ENCODE measurements around the gene C13orf46. TPM values are rescaled to one million over a fixed set of nuclear protein-coding genes. Genes with fewer than 3 reads are reported as not detected.
A peak's percentile ranks its signal among the peaks of the same experiment; 100 is the strongest.

The C13orf46 gene
- total RNA-seq, 4 donors from 2014 or later = 0.31 to 6.6 (median 5.9) TPM; not detected in 1

GRCh38 chr13:113912596-113912995, 61.3 kb downstream of the C13orf46 start:
- ATAC-seq = no peak
- TF ChIP-seq POLR2A (IDR thresholded peaks at IDR 0.05) (no peak), CTCF (IDR thresholded peaks at IDR 0.05) (no peak), POLR2AphosphoS5 (IDR thresholded peaks at IDR 0.05) (no peak), EP300 (IDR thresholded peaks at IDR 0.05) (no peak)
- Histone ChIP-seq H3K9me3 (no peaks in the 10 kb centered on the region), H3K27ac (no peak overlapping the region), H3K27me3 (no peaks in the 10 kb centered on the region), H3K4me1 (peaks cover 6 to 28% (median 7%) of the 10 kb centered on the region in 3 donors), H3K4me3 (no peak overlapping the region), H3K36me3 (no peaks in the 10 kb centered on the region)
- WGBS, 2 donors (ENCODE audit: low coverage in 1 of 2) = 80 to 88% methylated on average over 3 of the region's 3 CpGs

GRCh38 chr13:113907635-113908617, 66.0 kb downstream of the C13orf46 start:
- TF ChIP-seq POLR2A (IDR thresholded peaks at IDR 0.05) (no peak), POLR2AphosphoS5 (IDR thresholded peaks at IDR 0.05) (no peak), CTCF (IDR thresholded peaks at IDR 0.05) (no peak), EP300 (IDR thresholded peaks at IDR 0.05) (no peak)
- no peak overlapping the region for H3K4me3 ChIP-seq
- peaks cover 6 to 50% (median 8%) of the 10 kb centered on the region in 3 donors for H3K4me1 ChIP-seq
- WGBS, 2 donors (ENCODE audit: low coverage in 1 of 2) = 26 to 34% methylated on average over 4 to 11 of the region's 17 CpGs
- no peak for ATAC-seq
- H3K9me3 ChIP-seq = no peaks in the 10 kb centered on the region
- no peaks in the 10 kb centered on the region for H3K36me3 ChIP-seq
- no peaks in the 10 kb centered on the region for H3K27me3 ChIP-seq
- H3K27ac ChIP-seq = peak overlapping the region; percentile 56 to 89 (median 66)

- ATAC-seq = no peak
- 50 to 100% methylated on average over 1 to 2 of the region's 4 CpGs for WGBS, 2 donors (ENCODE audit: low coverage in 1 of 2)
- TF ChIP-seq CTCF (IDR thresholded peaks at IDR 0.05) (peak in 1 of 4 experiments; percentile 7), EP300 (IDR thresholded peaks at IDR 0.05) (no peak), POLR2AphosphoS5 (IDR thresholded peaks at IDR 0.05) (no peak), POLR2A (IDR thresholded peaks at IDR 0.05) (no peak)
- Histone ChIP-seq H3K4me3 (no peak overlapping the region), H3K27ac (peak overlapping the region; percentile 47 to 89 (median 70)), H3K27me3 (no peaks in the 10 kb centered on the region), H3K9me3 (no peaks in the 10 kb centered on the region), H3K36me3 (no peaks in the 10 kb centered on the region), H3K4me1 (peaks cover 6 to 61% (median 8%) of the 10 kb centered on the region in 3 donors)
Observed at GRCh38 chr13:113906571-113906970, 67.3 kb downstream of the C13orf46 start.

GRCh38 chr13:113905942-113906341, 67.9 kb downstream of the C13orf46 start:
- Histone ChIP-seq H3K36me3 (no peaks in the 10 kb centered on the region), H3K4me3 (no peak overlapping the region), H3K4me1 (peaks cover 6 to 67% (median 8%) of the 10 kb centered on the region in 3 donors), H3K27me3 (no peaks in the 10 kb centered on the region), H3K9me3 (no peaks in the 10 kb centered on the region), H3K27ac (peak overlapping the region in 3 of 4 donors; percentile 56 to 89 (median 84))
- WGBS, 2 donors (ENCODE audit: low coverage in 1 of 2) = 93 to 97% methylated on average over 3 to 5 of the region's 8 CpGs
- TF ChIP-seq CTCF (IDR thresholded peaks at IDR 0.05) = no peak
- no peak for TF ChIP-seq POLR2A (IDR thresholded peaks at IDR 0.05)
- no peak for TF ChIP-seq EP300 (IDR thresholded peaks at IDR 0.05)
- no peak for TF ChIP-seq POLR2AphosphoS5 (IDR thresholded peaks at IDR 0.05)
- ATAC-seq = no peak

All from gastroesophageal sphincter (tissue), 4 donors.